ENCODE results near the gene FBLIM1. TPM values are rescaled to one million over a fixed set of nuclear protein-coding genes. Genes with fewer than 3 reads are reported as not detected.

Gene FBLIM1
- total RNA-seq, 1 experiment from 2014 or later: 64.7 TPM

GRCh38 chr1:15727866-15728534 is 30.6 kb upstream of the FBLIM1 start:
- Histone ChIP-seq H2BK20ac (ENCODE audit: low read depth, low read length, poor library complexity, severe bottlenecking) (no peak overlapping the region), H3K4me2 (ENCODE audit: insufficient read depth, insufficient read length, low read length) (no peak overlapping the region), H3T11ph (ENCODE audit: low read length) (no peak overlapping the region), H4K20me1 (ENCODE audit: control insufficient read depth, insufficient read depth, insufficient read length) (no peaks in the 10 kb centered on the region), H4K5ac (ENCODE audit: insufficient read length, low read depth, low read length) (no peak overlapping the region), H3K23me2 (ENCODE audit: insufficient read length, low read depth, low read length, poor library complexity, severe bottlenecking) (no peaks in the 10 kb centered on the region), H3K79me1 (ENCODE audit: insufficient read depth, low read depth, low read length, poor library complexity, severe bottlenecking) (no peaks in the 10 kb centered on the region), H3K14ac (ENCODE audit: insufficient read depth, low read length) (no peak overlapping the region), H3K56ac (ENCODE audit: insufficient read length, low read depth, low read length) (no peak overlapping the region), H2BK15ac (ENCODE audit: low read depth, low read length) (no peak overlapping the region), H3K4ac (ENCODE audit: low read depth, low read length) (no peak overlapping the region), H3K23ac (ENCODE audit: insufficient read length, low read depth, low read length) (no peak overlapping the region), H3K79me2 (ENCODE audit: insufficient read depth, low read length) (no peaks in the 10 kb centered on the region), H3K9ac (ENCODE audit: extremely low read depth, insufficient read length, low read length) (no peak overlapping the region), H3K27me3 (ENCODE audit: insufficient read depth, low read length) (no peaks in the 10 kb centered on the region), H3K4me1 (ENCODE audit: insufficient read depth, low read length) (no peaks in the 10 kb centered on the region), H2BK120ac (ENCODE audit: low read depth, low read length, poor library complexity, severe bottlenecking) (no peak overlapping the region), H2BK5ac (ENCODE audit: insufficient read length, low read length) (no peak overlapping the region), H3K9me3 (ENCODE audit: control insufficient read depth, low read depth, low read length) (no peaks in the 10 kb centered on the region), H3K18ac (ENCODE audit: insufficient read length, low read depth, low read length) (no peak overlapping the region), H4K91ac (ENCODE audit: insufficient read length, low read depth, low read length) (no peak overlapping the region), H4K8ac (replicated peaks; ENCODE audit: insufficient read length, low read depth, low read length) (no peak overlapping the region), H3K27ac (ENCODE audit: insufficient read length, low read depth, low read length) (no peak overlapping the region), H2BK12ac (ENCODE audit: insufficient read length, low read depth, low read length) (no peak overlapping the region), H2AK5ac (ENCODE audit: insufficient read length, low read length) (no peak overlapping the region), H2AFZ (ENCODE audit: low read length) (no peak overlapping the region)
- H3K9me3 Mint-ChIP-seq: no peaks in the 10 kb centered on the region
- H3K27ac Mint-ChIP-seq: no peak overlapping the region
- no CpG with 5 or more reads among the region's 23 CpGs for WGBS (ENCODE audit: extremely low coverage, insufficient read length, low lambda C conversion rate)
- peaks cover 13 to 47% (median 38%) of the 10 kb centered on the region in 3 experiments; a peak in 5 of 7 replicates for H3K36me3 Mint-ChIP-seq (ENCODE audit: insufficient read depth in 1 of 3, low read depth in 3 of 3)
- H3K27me3 Mint-ChIP-seq (ENCODE audit: low read depth): no peaks in the 10 kb centered on the region
- no peak for TF ChIP-seq CTCF (conservative IDR thresholded peaks at IDR 0.05)
- DNase-seq: no peak
- H3K4me1 Mint-ChIP-seq: 0 out of 4 replicates have a peak, but pooled peaks cover 0 to 3% of the 10 kb centered on the region in 2 experiments
- H3K4me3 Mint-ChIP-seq: no peak overlapping the region
